SK-MEL-5 (cell line): ENCODE results near the gene CLPSL2. TPM values are rescaled to one million over a fixed set of nuclear protein-coding genes. Genes with fewer than 3 reads are reported as not detected.

Source experiments
- DNase-seq: peaks from one replicate; pipeline ENCODE4 v3.0.0-alpha.2; 2016; ENCODE audit warnings: low read depth, low spot score
- in situ Hi-C: cut with HindIII; loops from 2 replicates; pipeline ENCODE4 v1.10.0; 2016; ENCODE audit warnings: low sequenced_read_pairs, high pct_unique_total_duplicates, low pct_unique_long_range_greater_than_20kb
- total RNA-seq: library from RNA; depleted of rRNA; stranded (reverse); fragments of >200 nt; shearing (Covaris generic); gene quantifications from 2 replicates; pipeline ENCODE4 v1.2.3, GENCODE V29; 2014; rRNA removed

CLPSL2 gene
- total RNA-seq, 1 experiment from 2014 or later: not detected

- DNase-seq: no peak
- in situ Hi-C loops: no loop called here
Observed at GRCh38 chr6:35801148-35801547, 24.8 kb downstream of the CLPSL2 start.

GRCh38 chr6:35804996-35805736 lies 28.8 kb downstream of the CLPSL2 start, which contains the start of gene LHFPL5:
Gene LHFPL5, plus strand, starts transcription at chr6:35805352. Its CDS starts 319 bp downstream, at chr6:35805671.
- peak; percentile 30 for DNase-seq
- in situ Hi-C loops: no loop called here

- in situ Hi-C loops: no loop called here
- DNase-seq: no peak
Observed at GRCh38 chr6:35808688-35809087, 32.3 kb downstream of the CLPSL2 start.

- no peak for DNase-seq
- in situ Hi-C loops: no loop called here
Observed at GRCh38 chr6:35809809-35810208, 33.4 kb downstream of the CLPSL2 start.

- in situ Hi-C loops: no loop called here
- DNase-seq: no peak
Observed at GRCh38 chr6:35810971-35811698, 34.7 kb downstream of the CLPSL2 start.

GRCh38 chr6:35811699-35811995 lies 35.2 kb downstream of the CLPSL2 start:
- in situ Hi-C loops: no loop called here
- no peak for DNase-seq

- in situ Hi-C loops: no loop called here
- no peak for DNase-seq
Observed at GRCh38 chr6:35817515-35817914, 41.1 kb downstream of the CLPSL2 start.

GRCh38 chr6:35823601-35824000 lies 47.2 kb downstream of the CLPSL2 start:
- in situ Hi-C loops: no loop called here
- DNase-seq: no peak

- in situ Hi-C loops: no loop called here
- no peak for DNase-seq
Observed at GRCh38 chr6:35824552-35825192, 48.3 kb downstream of the CLPSL2 start.

Other genes with a start within 250 kb of the CLPSL2 start
- 4.3 and 4.6 TPM in 2 replicates for gene FKBP5, start 87.7 kb upstream of the CLPSL2 start, total RNA-seq
- 0.35 TPM in 1 of 2 replicates, not detected in the other for gene ARMC12, start 39.6 kb upstream of the CLPSL2 start, total RNA-seq
- not detected in 2 replicates for gene CLPSL1, start 4.4 kb downstream of the CLPSL2 start, total RNA-seq
- not detected in 2 replicates for gene CLPS, start 20.7 kb downstream of the CLPSL2 start, total RNA-seq
- not detected in 2 replicates for gene LHFPL5, start 28.8 kb downstream of the CLPSL2 start, total RNA-seq
- gene SRPK1, start 144.5 kb downstream of the CLPSL2 start, total RNA-seq: 26.6 and 27.3 TPM in 2 replicates
- gene SLC26A8, start 248.0 kb downstream of the CLPSL2 start, total RNA-seq: not detected in 2 replicates